GM12874 (cell line): ENCODE measurements around the gene SPAAR.

ENCODE experiments used
- CTCF ChIP-seq: IDR thresholded peaks from 2 replicates; pipeline ENCODE4 v1.5.1; 2011; ENCODE audit warnings: low read depth, mild to moderate bottlenecking, control low read depth, low read length, moderate library complexity; ENCODE audit not compliant: insufficient read depth

Gene SPAAR

GRCh38 chr9:35911690-35912089 lies 2.4 kb downstream of the SPAAR start:
- no peak for TF ChIP-seq CTCF

GRCh38 chr9:35912791-35913400 lies 3.6 kb downstream of the SPAAR start:
- TF ChIP-seq CTCF, result no peak

- no peak for TF ChIP-seq CTCF
Observed at GRCh38 chr9:35914301-35914807, 5.1 kb downstream of the SPAAR start.

- no peak for TF ChIP-seq CTCF
Observed at GRCh38 chr9:35915681-35916294, 6.5 kb downstream of the SPAAR start.

GRCh38 chr9:35917261-35917660 lies 8.0 kb downstream of the SPAAR start:
- TF ChIP-seq CTCF, result no peak

GRCh38 chr9:35918780-35919179 lies 9.5 kb downstream of the SPAAR start:
- TF ChIP-seq CTCF, result no peak

- TF ChIP-seq CTCF, result no peak
Observed at GRCh38 chr9:35919212-35920008, 10.1 kb downstream of the SPAAR start.
